Measurements from ENCODE around the gene KDM4D. TPM values are rescaled to one million over a fixed set of nuclear protein-coding genes. Genes with fewer than 3 reads are reported as not detected.

Gene KDM4D
- polyA plus RNA-seq, 1 donor (not counting 4 experiments of a cell fraction or from before 2014, with no cell fraction given): 1.1 TPM

- Histone ChIP-seq H3K9ac (ENCODE audit: control insufficient read depth, extremely low read depth, insufficient read depth, low read length) (no peak overlapping the region), H4K20me1 (ENCODE audit: control insufficient read depth, extremely low read depth, insufficient read depth, low read length) (no peaks in the 10 kb centered on the region), H2AFZ (ENCODE audit: control insufficient read depth, low read length) (no peak overlapping the region), H3K9me3 (ENCODE audit: control insufficient read depth, low read depth, low read length) (no peaks in the 10 kb centered on the region), H3K4me1 (ENCODE audit: control insufficient read depth, extremely low read depth, insufficient read depth, low read length) (peaks cover 11% of the 10 kb centered on the region), H3K4me3 (ENCODE audit: control insufficient read depth in 2 of 3, extremely low read depth in 1 of 3, insufficient read depth in 2 of 3, low read depth in 1 of 3, low read length in 3 of 3) (no peak overlapping the region), H3K4me2 (ENCODE audit: control insufficient read depth, extremely low read depth, insufficient read depth, low read depth, low read length) (no peak overlapping the region), H3K27ac (ENCODE audit: control insufficient read depth, insufficient read depth, low read length) (no peak overlapping the region), H3K27me3 (ENCODE audit: control insufficient read depth, extremely low read depth, insufficient read depth, low read length) (no peaks in the 10 kb centered on the region), H3K9me1 (ENCODE audit: control insufficient read depth, extremely low read depth, insufficient read depth, low read length) (no peaks in the 10 kb centered on the region), H3K79me2 (ENCODE audit: control insufficient read depth, insufficient read depth, low read length) (no peaks in the 10 kb centered on the region), H3K36me3 (ENCODE audit: control insufficient read depth in 2 of 2, extremely low read depth in 1 of 2, insufficient read depth in 2 of 2, low read length in 2 of 2) (peaks cover 2 to 10% of the 10 kb centered on the region in 2 experiments)
- no peak for TF ChIP-seq EZH2 (IDR thresholded peaks at IDR 0.05; ENCODE audit: low read length)
- TF ChIP-seq, protein P1, sequence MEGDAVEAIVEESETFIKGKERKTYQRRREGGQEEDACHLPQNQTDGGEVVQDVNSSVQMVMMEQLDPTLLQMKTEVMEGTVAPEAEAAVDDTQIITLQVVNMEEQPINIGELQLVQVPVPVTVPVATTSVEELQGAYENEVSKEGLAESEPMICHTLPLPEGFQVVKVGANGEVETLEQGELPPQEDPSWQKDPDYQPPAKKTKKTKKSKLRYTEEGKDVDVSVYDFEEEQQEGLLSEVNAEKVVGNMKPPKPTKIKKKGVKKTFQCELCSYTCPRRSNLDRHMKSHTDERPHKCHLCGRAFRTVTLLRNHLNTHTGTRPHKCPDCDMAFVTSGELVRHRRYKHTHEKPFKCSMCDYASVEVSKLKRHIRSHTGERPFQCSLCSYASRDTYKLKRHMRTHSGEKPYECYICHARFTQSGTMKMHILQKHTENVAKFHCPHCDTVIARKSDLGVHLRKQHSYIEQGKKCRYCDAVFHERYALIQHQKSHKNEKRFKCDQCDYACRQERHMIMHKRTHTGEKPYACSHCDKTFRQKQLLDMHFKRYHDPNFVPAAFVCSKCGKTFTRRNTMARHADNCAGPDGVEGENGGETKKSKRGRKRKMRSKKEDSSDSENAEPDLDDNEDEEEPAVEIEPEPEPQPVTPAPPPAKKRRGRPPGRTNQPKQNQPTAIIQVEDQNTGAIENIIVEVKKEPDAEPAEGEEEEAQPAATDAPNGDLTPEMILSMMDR (optimal IDR thresholded peaks at IDR 0.05 in 1 of 3, IDR thresholded peaks at IDR 0.05 in 1 of 3, conservative IDR thresholded peaks at IDR 0.05 in 1 of 3; ENCODE audit: extremely low read depth in 1 of 3, insufficient read depth in 2 of 3, low read length in 3 of 3): no peak
- dilution Hi-C loops (cut with MboI; ENCODE audit: extremely low pct_ligation_motif_present, low sequenced_read_pairs): no loop called here
- FAIRE-seq (no peak), DNase-seq (ENCODE audit: low read depth, low spot score) (no peak)
Measured at GRCh38 chr11:94959179-94959578, 14.3 kb upstream of the KDM4D start.

GRCh38 chr11:94960488-94960887, 13.0 kb upstream of the KDM4D start:
- Histone ChIP-seq H3K9ac (ENCODE audit: control insufficient read depth, extremely low read depth, insufficient read depth, low read length) (no peak overlapping the region), H3K36me3 (ENCODE audit: control insufficient read depth in 2 of 2, extremely low read depth in 1 of 2, insufficient read depth in 2 of 2, low read length in 2 of 2) (peaks cover 11 to 16% of the 10 kb centered on the region in 2 experiments), H4K20me1 (ENCODE audit: control insufficient read depth, extremely low read depth, insufficient read depth, low read length) (no peaks in the 10 kb centered on the region), H2AFZ (ENCODE audit: control insufficient read depth, low read length) (no peak overlapping the region), H3K9me1 (ENCODE audit: control insufficient read depth, extremely low read depth, insufficient read depth, low read length) (no peaks in the 10 kb centered on the region), H3K4me2 (ENCODE audit: control insufficient read depth, extremely low read depth, insufficient read depth, low read depth, low read length) (no peak overlapping the region), H3K9me3 (ENCODE audit: control insufficient read depth, low read depth, low read length) (no peaks in the 10 kb centered on the region), H3K4me3 (ENCODE audit: control insufficient read depth in 2 of 3, extremely low read depth in 1 of 3, insufficient read depth in 2 of 3, low read depth in 1 of 3, low read length in 3 of 3) (no peak overlapping the region), H3K79me2 (ENCODE audit: control insufficient read depth, insufficient read depth, low read length) (no peaks in the 10 kb centered on the region), H3K27me3 (ENCODE audit: control insufficient read depth, extremely low read depth, insufficient read depth, low read length) (no peaks in the 10 kb centered on the region), H3K27ac (ENCODE audit: control insufficient read depth, insufficient read depth, low read length) (no peak overlapping the region), H3K4me1 (ENCODE audit: control insufficient read depth, extremely low read depth, insufficient read depth, low read length) (peaks cover 11% of the 10 kb centered on the region)
- dilution Hi-C loops (cut with MboI; ENCODE audit: extremely low pct_ligation_motif_present, low sequenced_read_pairs): no loop called here
- no peak for TF ChIP-seq EZH2 (IDR thresholded peaks at IDR 0.05; ENCODE audit: low read length)
- FAIRE-seq: no peak
- DNase-seq (ENCODE audit: low read depth, low spot score): no peak

DNA sequence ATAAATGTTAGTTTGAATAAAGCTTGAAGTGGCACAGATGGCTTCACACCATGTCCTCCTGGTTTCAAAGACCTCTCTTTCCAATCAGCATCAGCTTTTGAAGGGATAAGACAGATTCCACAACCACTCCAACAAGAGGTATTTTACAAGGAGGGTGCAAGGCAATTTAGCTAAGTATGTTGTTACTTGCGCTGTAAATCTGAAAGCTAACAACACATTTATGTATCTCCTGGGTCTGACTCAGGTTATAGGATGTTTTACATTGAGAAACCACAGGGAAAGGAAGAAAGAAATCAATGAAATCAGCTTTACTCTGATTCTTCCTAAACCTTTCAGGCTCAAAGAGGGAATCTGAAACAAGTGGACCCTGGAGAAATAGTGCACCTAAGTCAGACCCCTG, 12.3 kb upstream of the KDM4D start:
- Histone ChIP-seq H3K4me3 (ENCODE audit: control insufficient read depth in 2 of 3, extremely low read depth in 1 of 3, insufficient read depth in 2 of 3, low read depth in 1 of 3, low read length in 3 of 3) (no peak overlapping the region), H4K20me1 (ENCODE audit: control insufficient read depth, extremely low read depth, insufficient read depth, low read length) (no peaks in the 10 kb centered on the region), H3K4me2 (ENCODE audit: control insufficient read depth, extremely low read depth, insufficient read depth, low read depth, low read length) (no peak overlapping the region), H2AFZ (ENCODE audit: control insufficient read depth, low read length) (no peak overlapping the region), H3K4me1 (ENCODE audit: control insufficient read depth, extremely low read depth, insufficient read depth, low read length) (peaks cover 11% of the 10 kb centered on the region), H3K9me3 (ENCODE audit: control insufficient read depth, low read depth, low read length) (no peaks in the 10 kb centered on the region), H3K27ac (ENCODE audit: control insufficient read depth, insufficient read depth, low read length) (no peak overlapping the region), H3K9me1 (ENCODE audit: control insufficient read depth, extremely low read depth, insufficient read depth, low read length) (no peaks in the 10 kb centered on the region), H3K36me3 (ENCODE audit: control insufficient read depth in 2 of 2, extremely low read depth in 1 of 2, insufficient read depth in 2 of 2, low read length in 2 of 2) (peaks cover 13 to 19% of the 10 kb centered on the region in 2 experiments), H3K79me2 (ENCODE audit: control insufficient read depth, insufficient read depth, low read length) (no peaks in the 10 kb centered on the region), H3K27me3 (ENCODE audit: control insufficient read depth, extremely low read depth, insufficient read depth, low read length) (no peaks in the 10 kb centered on the region), H3K9ac (ENCODE audit: control insufficient read depth, extremely low read depth, insufficient read depth, low read length) (no peak overlapping the region)
- FAIRE-seq: no peak
- no peak for DNase-seq (ENCODE audit: low read depth, low spot score)
- dilution Hi-C loops (cut with MboI; ENCODE audit: extremely low pct_ligation_motif_present, low sequenced_read_pairs): no loop called here
- TF ChIP-seq, protein P1 (optimal IDR thresholded peaks at IDR 0.05 in 1 of 3, IDR thresholded peaks at IDR 0.05 in 1 of 3, conservative IDR thresholded peaks at IDR 0.05 in 1 of 3; ENCODE audit: extremely low read depth in 1 of 3, insufficient read depth in 2 of 3, low read length in 3 of 3): no peak
- no peak for TF ChIP-seq EZH2 (IDR thresholded peaks at IDR 0.05; ENCODE audit: low read length)

Data from keratinocyte (primary cell).